Mesenchymal stem cell (in vitro differentiated cells and primary cell): Measurements from ENCODE around the gene GPRC5C.

ENCODE experiments used
- DNase-seq: peaks from one replicate; pipeline ENCODE4 v3.0.0-alpha.2; 2013
- H2AFZ ChIP-seq: one replicate; pipeline ENCODE4 v1.6.1; 2013; ENCODE audit warnings: low read depth, mild to moderate bottlenecking, control low read depth, inconsistent platforms, low read length, moderate library complexity
- H2AK5ac ChIP-seq: 2 replicates; pipeline ENCODE4 v1.6.1; 2013; ENCODE audit warnings: low read length, moderate library complexity, mild to moderate bottlenecking, inconsistent platforms; ENCODE audit not compliant: severe bottlenecking
- H2BK120ac ChIP-seq: one replicate; pipeline ENCODE4 v1.6.1; 2013; ENCODE audit warnings: low read depth, mild to moderate bottlenecking, inconsistent platforms, low read length, moderate library complexity
- H2BK12ac ChIP-seq, 2 experiments: one replicate each; pipeline ENCODE4 v1.6.1; 2013; ENCODE audit warnings: inconsistent platforms in 2 of 2, low read length in 2 of 2, mild to moderate bottlenecking in 2 of 2, moderate library complexity in 2 of 2, control low read depth in 1 of 2
- H2BK15ac ChIP-seq: one replicate; pipeline ENCODE4 v1.6.1; 2013; ENCODE audit warnings: mild to moderate bottlenecking, low read depth, inconsistent platforms; ENCODE audit not compliant: poor library complexity, severe bottlenecking
- H2BK5ac ChIP-seq: 2 replicates; pipeline ENCODE4 v1.6.1; 2013; ENCODE audit warnings: low read depth, mild to moderate bottlenecking, low read length, control low read depth, inconsistent platforms; ENCODE audit not compliant: poor library complexity, severe bottlenecking
- H3K14ac ChIP-seq, 2 experiments: one replicate each; pipeline ENCODE4 v1.6.1; 2013; ENCODE audit warnings: inconsistent platforms in 2 of 2, low read length in 2 of 2, control low read depth in 1 of 2, mild to moderate bottlenecking in 1 of 2, moderate library complexity in 1 of 2
- H3K18ac ChIP-seq, 2 experiments: one replicate each; pipeline ENCODE4 v1.6.1; 2013; ENCODE audit warnings: inconsistent platforms in 2 of 2, low read length in 2 of 2, control low read depth in 1 of 2, low read depth in 1 of 2, mild to moderate bottlenecking in 1 of 2
- H3K23ac ChIP-seq, 2 experiments: one replicate each; pipeline ENCODE4 v1.6.1; 2013; ENCODE audit warnings: inconsistent platforms in 2 of 2, low read length in 2 of 2, mild to moderate bottlenecking in 2 of 2, moderate library complexity in 2 of 2, control low read depth in 1 of 2
- H3K27ac ChIP-seq: 2 replicates; pipeline ENCODE4 v1.5.1; 2013; ENCODE audit warnings: mild to moderate bottlenecking, moderate library complexity, low read length, control low read depth, inconsistent platforms; ENCODE audit not compliant: poor library complexity, severe bottlenecking
- H3K27me3 ChIP-seq, 2 experiments: 2 replicates each; pipeline versions ENCODE4 v1.6.1 to v1.7.0; 2013; ENCODE audit warnings: low read length in 2 of 2, mild to moderate bottlenecking in 2 of 2, moderate library complexity in 2 of 2, control low read depth in 1 of 2, inconsistent platforms in 1 of 2; ENCODE audit not compliant: control insufficient read depth in 1 of 2, insufficient read depth in 1 of 2
- H3K36me3 ChIP-seq, 2 experiments: 2 replicates each; pipeline versions ENCODE4 v1.6.1 to v1.7.0; 2013; ENCODE audit warnings: low read length in 2 of 2, control low read depth in 1 of 2, inconsistent platforms in 1 of 2, low read depth in 1 of 2, mild to moderate bottlenecking in 1 of 2; ENCODE audit not compliant: insufficient read depth in 2 of 2, control insufficient read depth in 1 of 2
- H3K4ac ChIP-seq, 2 experiments: one replicate each; pipeline ENCODE4 v1.6.1; 2013; ENCODE audit warnings: inconsistent platforms in 2 of 2, low read length in 2 of 2, mild to moderate bottlenecking in 2 of 2, moderate library complexity in 2 of 2, control low read depth in 1 of 2, low read depth in 1 of 2
- H3K4me1 ChIP-seq: 2 replicates; pipeline ENCODE4 v1.6.1; 2013; ENCODE audit warnings: low read depth, low read length, control low read depth; ENCODE audit not compliant: control insufficient read depth, insufficient read depth
- H3K4me2 ChIP-seq: 2 replicates; pipeline ENCODE4 v1.6.1; 2013; ENCODE audit warnings: low read length, mild to moderate bottlenecking, inconsistent platforms; ENCODE audit not compliant: poor library complexity, severe bottlenecking
- H3K4me3 ChIP-seq, 2 experiments: 2 replicates each; pipeline versions ENCODE4 v1.5.1 to v1.7.0; 2013; ENCODE audit warnings: low read length in 2 of 2, mild to moderate bottlenecking in 2 of 2, control low read depth in 1 of 2, low read depth in 1 of 2; ENCODE audit not compliant: insufficient read depth in 1 of 2
- H3K79me1 ChIP-seq: replicated peaks from 2 replicates; pipeline ENCODE4 v1.6.1; 2013; ENCODE audit warnings: mild to moderate bottlenecking, control low read depth, low read length, inconsistent platforms; ENCODE audit not compliant: poor library complexity, severe bottlenecking
- H3K9ac ChIP-seq: 2 replicates; pipeline ENCODE4 v1.7.0; 2013; ENCODE audit warnings: mild to moderate bottlenecking, low read length, moderate library complexity
- H3K9me3 ChIP-seq: 2 replicates; pipeline ENCODE4 v1.7.0; 2013; ENCODE audit warnings: mild to moderate bottlenecking, low read length; ENCODE audit not compliant: control insufficient read depth
- H4K8ac ChIP-seq: one replicate; pipeline ENCODE4 v1.6.1; 2013; ENCODE audit warnings: inconsistent platforms, mild to moderate bottlenecking, low read length, moderate library complexity
- H4K91ac ChIP-seq: one replicate; pipeline ENCODE4 v1.6.1; 2013; ENCODE audit warnings: mild to moderate bottlenecking, low read length, inconsistent platforms
- WGBS: methylation state at CpG from one replicate; pipeline ENCODE4 v1.1.7; 2013; ENCODE audit warnings: mixed read lengths; 5-methylcytosine and 5-hydroxymethylcytosine counted together

GPRC5C gene

DNA sequence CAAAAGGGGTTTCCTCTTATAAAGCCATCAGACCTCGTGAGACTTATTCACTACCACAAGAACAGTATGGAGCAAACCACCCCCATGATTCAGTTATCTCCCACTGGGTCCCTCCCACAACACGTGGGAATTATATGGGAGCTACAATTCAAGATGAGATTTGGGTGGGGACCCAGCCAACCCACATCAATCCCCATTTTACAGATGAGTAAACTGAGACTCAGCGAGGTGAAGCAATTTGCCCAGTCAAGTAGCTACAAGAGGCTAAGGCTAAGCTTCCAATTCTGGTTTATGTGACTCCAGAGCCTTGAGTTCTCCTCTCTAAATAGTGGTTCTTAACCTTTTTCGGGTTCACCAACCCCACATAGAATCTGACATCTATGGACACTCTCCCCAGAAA is 43.3 kb downstream of the GPRC5C start:
- Histone ChIP-seq H3K79me1 (no peaks in the 10 kb centered on the region), H2BK120ac (no peak overlapping the region), H3K4me1 (no peaks in the 10 kb centered on the region), H3K9ac (no peak overlapping the region), H2AFZ (no peak overlapping the region), H3K4me3 (no peak overlapping the region), H3K4ac (no peak overlapping the region), H2BK5ac (no peak overlapping the region), H3K36me3 (no peaks in the 10 kb centered on the region), H3K14ac (no peak overlapping the region), H3K23ac (no peak overlapping the region), H3K9me3 (peaks cover 10% of the 10 kb centered on the region), H2AK5ac (no peak overlapping the region), H4K91ac (no peak overlapping the region), H3K27me3 (peaks cover 16 to 58% of the 10 kb centered on the region in 2 experiments), H2BK15ac (no peak overlapping the region), H3K27ac (no peak overlapping the region), H2BK12ac (no peak overlapping the region), H3K18ac (no peak overlapping the region), H3K4me2 (no peak overlapping the region), H4K8ac (no peak overlapping the region)
- no peak for DNase-seq
- 76% methylated on average over 4 of the region's 4 CpGs for WGBS

DNA sequence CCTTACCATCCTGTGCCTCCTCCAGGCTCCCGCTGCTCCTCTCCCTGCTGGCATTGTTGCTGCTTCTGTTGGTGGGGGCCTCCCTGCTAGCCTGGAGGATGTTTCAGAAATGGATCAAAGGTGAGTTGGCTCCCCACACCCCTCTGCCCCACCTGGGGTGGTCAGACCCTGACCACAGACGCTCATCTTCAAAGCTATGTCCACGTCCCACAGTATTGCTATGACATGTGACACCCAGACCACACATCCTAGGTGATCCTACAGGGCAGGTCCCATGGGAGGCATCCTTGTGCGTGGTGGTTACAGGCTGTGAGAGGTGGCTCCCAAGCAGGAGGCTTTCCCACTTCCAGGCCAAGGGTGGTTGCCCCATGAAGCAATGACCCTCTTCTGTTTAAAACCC is 45.5 kb downstream of the GPRC5C start:
- Histone ChIP-seq H3K79me1 (no peaks in the 10 kb centered on the region), H3K18ac (no peak overlapping the region), H2BK15ac (no peak overlapping the region), H3K9ac (no peak overlapping the region), H3K9me3 (peaks cover 10% of the 10 kb centered on the region), H3K27ac (no peak overlapping the region), H3K23ac (no peak overlapping the region), H3K27me3 (peaks cover 27 to 58% of the 10 kb centered on the region in 2 experiments), H2AFZ (no peak overlapping the region), H3K4me2 (no peak overlapping the region), H4K91ac (no peak overlapping the region), H3K4me1 (no peaks in the 10 kb centered on the region), H3K14ac (no peak overlapping the region), H3K4ac (no peak overlapping the region), H2BK5ac (no peak overlapping the region), H2BK120ac (no peak overlapping the region), H3K36me3 (no peaks in the 10 kb centered on the region), H2BK12ac (no peak overlapping the region), H4K8ac (no peak overlapping the region), H2AK5ac (no peak overlapping the region), H3K4me3 (no peak overlapping the region)
- no peak for DNase-seq
- 71% methylated on average over 4 of the region's 4 CpGs for WGBS

DNA sequence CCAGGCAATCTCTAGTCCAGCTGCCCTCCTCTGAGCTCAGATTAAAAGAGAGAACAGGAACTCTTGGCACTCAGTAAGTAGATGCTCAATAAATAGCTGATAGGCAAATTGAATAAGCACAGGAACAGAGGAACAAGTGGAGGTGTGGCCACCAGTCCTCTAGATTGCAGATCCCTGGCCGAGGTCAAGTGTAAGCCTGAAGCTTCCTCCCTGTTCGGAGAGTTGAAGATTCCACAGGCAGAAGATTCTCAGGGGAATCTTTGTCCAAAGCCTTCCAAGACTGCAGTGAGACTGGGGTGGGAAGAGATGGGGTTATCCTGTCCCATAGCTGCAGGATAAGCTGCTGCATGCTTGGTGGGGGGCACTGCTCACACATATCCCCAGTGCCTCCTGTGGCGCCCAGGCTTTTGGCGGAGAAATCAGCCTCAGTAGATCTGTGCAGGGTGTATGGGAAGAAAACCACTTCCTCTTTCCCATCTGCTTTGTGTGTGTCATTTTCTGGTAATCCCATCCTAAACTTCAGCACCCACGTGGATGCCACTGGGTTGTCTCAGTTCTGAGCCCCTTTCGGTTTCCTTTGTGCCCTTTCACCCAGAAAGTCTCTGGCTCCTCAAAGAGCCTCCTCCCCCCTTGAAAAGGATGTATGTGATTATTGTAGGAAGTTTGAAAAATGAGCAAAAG is 46.7 kb downstream of the GPRC5C start:
- no peak overlapping the region for H3K27ac ChIP-seq
- WGBS: 65% methylated on average over 4 of the region's 6 CpGs
- H3K9ac ChIP-seq: no peak overlapping the region

DNA sequence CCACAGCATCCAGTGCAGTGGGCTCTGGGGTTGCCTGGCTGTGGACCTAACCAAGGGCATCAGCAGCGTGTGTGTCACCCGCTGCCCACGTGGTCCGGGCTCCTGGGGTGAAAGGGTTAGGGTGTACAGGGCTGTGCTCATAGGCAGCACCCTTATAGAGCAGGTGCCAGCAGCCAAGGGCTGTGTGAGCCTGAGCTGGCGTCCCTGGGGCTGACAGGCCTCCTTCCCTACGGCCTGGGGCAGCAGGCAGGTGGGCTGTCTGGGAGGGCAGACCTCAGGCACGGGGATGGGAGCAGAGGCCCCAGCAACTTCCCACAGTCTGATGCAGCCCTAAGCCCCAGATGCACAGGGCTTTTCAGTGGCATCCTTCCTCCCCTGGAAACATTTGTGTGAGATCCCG is 48.4 kb downstream of the GPRC5C start:
- Histone ChIP-seq H3K36me3 (no peaks in the 10 kb centered on the region), H3K4me2 (no peak overlapping the region), H3K27ac (no peak overlapping the region), H3K79me1 (no peaks in the 10 kb centered on the region), H3K4me1 (no peaks in the 10 kb centered on the region), H2AK5ac (no peak overlapping the region), H2BK120ac (no peak overlapping the region), H2BK15ac (no peak overlapping the region), H4K91ac (no peak overlapping the region), H3K23ac (no peak overlapping the region), H2AFZ (no peak overlapping the region), H3K27me3 (peaks cover 27 to 66% of the 10 kb centered on the region in 2 experiments), H4K8ac (no peak overlapping the region), H3K4me3 (no peak overlapping the region), H2BK5ac (no peak overlapping the region), H2BK12ac (no peak overlapping the region), H3K9me3 (peaks cover 9% of the 10 kb centered on the region), H3K9ac (no peak overlapping the region), H3K14ac (no peak overlapping the region), H3K18ac (no peak overlapping the region), H3K4ac (no peak overlapping the region)
- WGBS: 68% methylated on average over 8 of the region's 8 CpGs
- DNase-seq: no peak

More for the DNA sequence above, 46.7 kb downstream of the GPRC5C start:
- no peak overlapping the region for H2AFZ ChIP-seq
- no peak overlapping the region for H3K18ac ChIP-seq
- H3K4me1 ChIP-seq: no peaks in the 10 kb centered on the region
- H3K14ac ChIP-seq: no peak overlapping the region
- no peak overlapping the region for H3K4me2 ChIP-seq
- H3K79me1 ChIP-seq: no peaks in the 10 kb centered on the region
- H2BK120ac ChIP-seq: no peak overlapping the region
- no peak overlapping the region for H2AK5ac ChIP-seq
- DNase-seq: no peak
- no peak overlapping the region for H3K23ac ChIP-seq
- no peak overlapping the region for H2BK15ac ChIP-seq
- no peak overlapping the region for H3K4me3 ChIP-seq
- H4K91ac ChIP-seq: no peak overlapping the region
- no peak overlapping the region for H2BK12ac ChIP-seq
- H3K4ac ChIP-seq: no peak overlapping the region
- no peak overlapping the region for H4K8ac ChIP-seq
- peaks cover 27 to 59% of the 10 kb centered on the region in 2 experiments for H3K27me3 ChIP-seq
- H2BK5ac ChIP-seq: no peak overlapping the region
- H3K9me3 ChIP-seq: peaks cover 10% of the 10 kb centered on the region
- H3K36me3 ChIP-seq: no peaks in the 10 kb centered on the region
